HEK293T (cell line): ENCODE data around the gene TCF7L1.

Source experiments
- ARNT ChIP-seq: fragments of 450-650 bp; IDR thresholded peaks from 2 replicates; pipeline ENCODE4 v1.6.1; 2017; ENCODE audit warnings: mild to moderate bottlenecking
- BHLHE40 ChIP-seq: fragments of 450-650 bp; IDR thresholded peaks from 2 replicates; pipeline ENCODE4 v1.6.1; 2016; ENCODE audit warnings: mild to moderate bottlenecking, moderate library complexity, borderline replicate concordance
- ELF4 ChIP-seq: fragments of 450-650 bp; IDR thresholded peaks from 2 replicates; pipeline ENCODE4 v1.6.1; 2017; ENCODE audit warnings: antibody characterized with exemption
- FOXM1 ChIP-seq: fragments of 450-650 bp; IDR thresholded peaks from 2 replicates; pipeline ENCODE4 v1.6.1; 2017; ENCODE audit warnings: mild to moderate bottlenecking, borderline replicate concordance
- HDGF ChIP-seq: fragments of 450-650 bp; IDR thresholded peaks from 2 replicates; pipeline ENCODE4 v1.6.1; 2017; ENCODE audit warnings: antibody characterized with exemption, borderline replicate concordance
- NFRKB ChIP-seq: fragments of 450-650 bp; IDR thresholded peaks from 2 replicates; pipeline ENCODE4 v1.6.1; 2016; ENCODE audit warnings: mild to moderate bottlenecking, moderate library complexity
- SP1 ChIP-seq: fragments of 450-650 bp; IDR thresholded peaks from 2 replicates; pipeline ENCODE4 v1.6.1; 2017
- SUZ12 ChIP-seq: fragments of 450-650 bp; IDR thresholded peaks from 2 replicates; pipeline ENCODE4 v1.6.1; 2016; ENCODE audit warnings: mild to moderate bottlenecking
- TARDBP ChIP-seq: fragments of 450-650 bp; IDR thresholded peaks from 2 replicates; pipeline ENCODE4 v1.6.1; 2016
- ZNF384 ChIP-seq: fragments of 450-650 bp; IDR thresholded peaks from 2 replicates; pipeline ENCODE4 v1.6.1; 2016
- TF ChIP-seq, protein P1 (sequence below): fragments of 450-650 bp; IDR thresholded peaks from 2 replicates; pipeline ENCODE4 v1.6.1; 2016

DNA sequence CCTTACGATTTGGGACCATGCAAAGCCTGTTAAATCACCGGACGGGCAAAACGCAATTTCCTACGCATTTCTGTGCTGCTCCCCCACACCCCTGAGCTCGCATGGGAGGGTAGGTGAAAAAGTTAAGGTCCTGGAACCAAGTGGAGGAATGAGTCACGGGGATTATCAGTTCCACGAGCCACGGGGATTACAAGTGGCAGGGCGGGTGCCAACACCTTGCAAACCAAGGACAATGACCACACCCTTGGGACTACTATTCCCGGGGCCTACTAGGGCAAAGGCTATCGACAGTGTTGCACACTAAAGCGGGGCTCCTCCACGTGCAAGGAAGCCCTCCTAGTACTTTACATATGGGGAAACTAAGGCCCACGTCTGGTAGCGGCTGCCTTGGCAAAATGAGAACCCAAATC, 220.7 kb downstream of the TCF7L1 start:
- TF ChIP-seq ARNT (no peak), BHLHE40 (no peak), FOXM1 (no peak), ZNF384 (no peak), SUZ12 (no peak), SP1 (no peak), ELF4 (no peak), NFRKB (no peak), TARDBP (no peak), HDGF (no peak)
- TF ChIP-seq, protein P1, sequence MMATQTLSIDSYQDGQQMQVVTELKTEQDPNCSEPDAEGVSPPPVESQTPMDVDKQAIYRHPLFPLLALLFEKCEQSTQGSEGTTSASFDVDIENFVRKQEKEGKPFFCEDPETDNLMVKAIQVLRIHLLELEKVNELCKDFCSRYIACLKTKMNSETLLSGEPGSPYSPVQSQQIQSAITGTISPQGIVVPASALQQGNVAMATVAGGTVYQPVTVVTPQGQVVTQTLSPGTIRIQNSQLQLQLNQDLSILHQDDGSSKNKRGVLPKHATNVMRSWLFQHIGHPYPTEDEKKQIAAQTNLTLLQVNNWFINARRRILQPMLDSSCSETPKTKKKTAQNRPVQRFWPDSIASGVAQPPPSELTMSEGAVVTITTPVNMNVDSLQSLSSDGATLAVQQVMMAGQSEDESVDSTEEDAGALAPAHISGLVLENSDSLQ: no peak
